ENCODE measurements around the gene VPS4A. TPM values are rescaled to one million over a fixed set of nuclear protein-coding genes. Genes with fewer than 3 reads are reported as not detected.

The VPS4A gene
- total RNA-seq, 1 donor from 2014 or later, result 28.6 TPM

DNA sequence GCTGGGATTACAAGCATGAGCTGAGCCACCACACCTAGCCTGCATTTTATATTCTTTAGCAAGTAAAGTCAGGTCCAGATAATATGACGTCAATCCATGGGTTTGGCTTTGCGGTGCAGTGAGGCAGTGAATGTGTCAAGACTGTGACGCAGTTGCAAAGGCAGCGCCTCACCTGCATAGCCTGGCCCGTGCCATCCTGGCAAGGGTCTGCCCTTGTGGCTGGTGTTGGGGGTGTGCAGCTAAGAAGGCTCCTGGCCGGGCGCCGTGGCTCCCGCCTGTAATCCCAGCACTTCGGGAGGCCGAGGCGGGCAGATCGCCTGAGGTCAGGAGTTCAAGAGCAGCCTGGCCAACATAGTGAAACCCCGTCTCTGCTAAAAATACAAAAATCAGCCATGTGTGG lies 12.3 kb downstream of the VPS4A start:
- ATAC-seq (ENCODE audit: poor library complexity) (no peak), DNase-seq (no peak)
- intact Hi-C loops (cut with DNase I), result no loop called here

DNA sequence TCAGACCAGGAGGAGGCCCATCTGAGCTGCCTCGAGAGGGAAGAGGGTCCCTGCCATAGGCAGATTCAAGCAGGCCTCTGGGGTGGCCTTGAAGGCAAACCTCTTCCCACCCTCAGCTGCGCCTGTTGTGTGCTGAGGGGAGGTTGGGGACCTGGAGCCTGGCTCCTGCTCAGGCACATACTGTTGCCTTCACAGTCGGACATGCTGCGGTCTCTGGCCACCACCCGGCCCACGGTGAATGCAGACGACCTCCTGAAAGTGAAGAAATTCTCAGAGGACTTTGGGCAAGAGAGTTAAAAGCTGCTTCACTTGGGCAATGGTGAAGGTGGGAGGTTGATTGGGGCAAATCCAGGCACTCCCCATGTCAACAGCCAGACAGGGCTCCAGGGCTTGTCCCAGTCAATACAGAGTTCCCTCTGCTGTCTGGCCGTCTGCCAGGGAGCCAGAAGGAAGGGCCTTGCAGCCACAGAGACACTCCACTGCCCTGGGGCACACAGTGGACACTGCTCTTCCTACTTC lies 12.9 kb downstream of the VPS4A start:
- intact Hi-C loops (cut with DNase I), result no loop called here
- DNase-seq, result peak; percentile 80
- peak; percentile 57 for ATAC-seq (ENCODE audit: poor library complexity)

DNA sequence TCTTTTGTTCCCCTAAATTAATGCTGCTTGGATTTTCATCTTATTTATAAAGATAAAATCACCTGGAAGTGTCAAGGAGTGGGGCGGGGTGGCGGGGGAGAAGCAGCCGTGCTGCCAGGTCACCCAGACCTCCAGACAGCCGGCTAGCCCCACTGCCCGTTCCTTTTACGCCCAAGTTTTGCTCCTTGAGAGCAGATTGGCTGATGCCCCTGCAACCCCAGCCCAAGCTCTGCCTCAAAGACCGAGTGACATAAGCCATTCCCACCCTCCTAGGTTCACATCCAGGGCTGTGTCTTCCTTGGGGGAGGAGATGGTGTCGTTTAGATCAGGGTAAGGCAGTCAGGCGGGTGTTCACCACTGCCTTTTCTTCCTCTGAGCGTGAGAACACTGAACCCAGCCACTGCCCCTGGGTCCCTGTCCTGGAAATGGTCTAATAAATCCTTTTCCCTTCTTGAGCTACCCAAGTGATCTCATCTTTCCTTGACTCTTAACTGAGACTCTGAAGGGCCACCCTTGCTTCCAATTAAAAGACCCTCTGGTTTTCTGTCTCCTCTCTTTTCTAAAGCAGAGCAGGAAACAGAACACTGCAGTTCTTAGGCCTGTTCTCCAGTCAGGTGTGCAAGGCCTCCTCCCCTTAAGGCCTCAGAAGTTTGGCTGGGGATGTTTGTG lies 13.6 kb downstream of the VPS4A start:
- intact Hi-C loops (cut with DNase I), result no loop called here
- DNase-seq, result no peak
- no peak for ATAC-seq (ENCODE audit: poor library complexity)

DNA sequence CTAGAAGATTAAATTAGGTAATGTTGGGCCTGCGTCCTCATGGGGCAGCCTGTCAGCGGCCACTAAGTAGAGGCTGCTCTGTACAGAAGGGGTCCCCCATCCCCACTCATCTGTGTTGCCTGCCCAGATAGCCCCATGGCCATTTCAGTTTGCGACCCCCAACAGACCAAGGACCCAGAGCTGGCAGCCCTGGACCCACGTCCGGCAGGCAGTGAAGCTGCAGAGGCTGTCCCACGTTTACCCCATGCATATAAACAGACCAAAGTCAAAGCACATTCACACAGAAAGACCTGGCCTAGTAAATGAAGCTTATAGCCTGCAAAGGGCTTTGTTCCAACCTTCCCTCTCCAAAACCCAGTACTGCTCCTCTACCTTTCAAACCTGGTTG lies 14.6 kb downstream of the VPS4A start:
- no peak for DNase-seq
- intact Hi-C loops (cut with DNase I), result no loop called here
- ATAC-seq (ENCODE audit: poor library complexity), result no peak

DNA sequence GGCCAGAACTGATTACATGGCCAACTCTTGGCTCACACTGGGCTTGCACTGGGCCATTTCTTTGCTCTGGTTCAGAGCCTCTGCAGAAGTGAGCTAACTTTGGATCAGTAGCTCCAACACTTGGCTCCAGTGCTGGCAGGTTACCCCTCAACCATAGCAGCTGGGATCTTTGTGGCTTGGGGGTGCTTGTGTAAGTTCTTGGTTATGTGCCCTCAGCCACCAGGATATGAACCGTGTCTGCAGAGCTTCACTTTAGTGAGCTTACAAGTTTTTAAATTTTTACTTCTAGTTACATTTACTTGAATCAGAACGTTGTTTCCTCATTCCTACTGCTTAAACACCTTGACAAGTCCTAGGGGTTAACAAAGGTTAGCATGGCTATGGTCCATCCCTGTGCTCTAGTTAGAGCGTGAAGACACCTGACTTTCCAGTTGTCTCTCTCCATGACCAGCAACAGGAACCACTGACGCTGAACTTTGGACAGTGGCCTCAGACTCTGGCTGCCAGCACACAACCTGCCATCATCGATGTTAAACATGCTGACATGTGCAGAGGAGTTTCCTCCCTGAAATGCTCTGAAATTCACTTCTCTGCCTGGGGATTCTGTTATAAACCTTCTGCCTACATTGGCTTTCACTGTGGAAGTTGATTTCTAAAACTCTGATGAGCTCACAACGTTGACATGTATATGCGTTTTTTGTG lies 15.2 kb downstream of the VPS4A start:
- intact Hi-C loops (cut with DNase I), result no loop called here
- DNase-seq (no peak), ATAC-seq (ENCODE audit: poor library complexity) (no peak)

DNA sequence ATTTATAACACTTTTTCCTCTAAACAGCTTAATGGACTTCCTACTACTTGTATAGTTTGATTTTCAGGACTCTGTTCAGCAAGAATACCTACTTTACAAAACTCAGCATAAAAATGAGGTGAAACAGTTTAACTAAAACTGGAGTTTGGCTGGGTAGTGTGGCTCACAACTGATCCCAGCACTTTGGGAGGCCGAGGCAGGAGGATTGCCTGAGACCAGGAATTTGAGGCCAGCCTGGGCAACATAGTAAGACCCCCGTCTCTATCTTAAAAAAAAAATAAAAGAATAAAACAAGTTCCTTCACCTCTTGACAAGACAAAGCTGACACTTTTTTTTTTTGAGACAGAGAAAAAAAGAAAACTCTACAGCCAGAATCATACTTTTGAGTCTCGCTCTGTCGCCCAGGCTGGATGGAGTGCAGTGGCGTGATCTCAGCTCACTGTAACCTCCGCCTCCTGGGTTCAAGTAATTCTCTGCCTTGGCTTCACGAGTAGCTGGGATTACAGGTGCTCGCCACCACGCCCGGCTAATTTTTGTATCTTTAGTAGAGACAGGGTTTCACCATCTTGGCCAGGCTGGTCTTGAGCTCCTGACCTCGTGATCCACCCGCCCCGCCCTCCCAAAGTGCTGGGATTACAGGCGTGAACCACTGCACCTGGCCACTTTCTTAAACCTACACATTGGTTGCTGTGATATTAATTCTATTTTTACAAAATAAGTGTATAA lies 16.6 kb downstream of the VPS4A start:
- ATAC-seq (ENCODE audit: poor library complexity) (no peak), DNase-seq (peak; percentile 27)
- intact Hi-C loops (cut with DNase I), result no loop called here

DNA sequence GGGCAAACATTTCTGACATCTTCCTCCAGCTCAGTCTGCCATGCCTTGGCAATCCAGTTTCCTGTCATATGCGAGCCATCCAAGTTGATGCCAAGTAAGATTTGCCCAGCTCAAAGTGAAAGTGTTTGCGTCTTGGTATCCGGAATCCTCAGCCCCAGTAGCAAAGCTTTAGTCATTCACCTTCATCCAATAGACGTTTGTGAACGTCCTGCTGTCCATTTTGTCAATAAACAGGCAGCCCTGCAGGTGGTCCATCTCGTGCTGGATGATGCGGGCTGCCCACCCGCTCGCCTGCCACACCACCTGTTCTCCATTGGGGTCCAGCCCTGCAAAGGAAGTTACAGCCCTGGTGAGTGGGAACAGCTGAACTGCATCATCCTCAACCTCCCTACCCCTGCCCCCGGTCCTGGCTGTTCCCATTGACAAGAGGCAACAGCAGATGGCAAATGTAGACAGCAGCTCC lies 17.7 kb downstream of the VPS4A start:
- peak; percentile 33 for DNase-seq
- no peak for ATAC-seq (ENCODE audit: poor library complexity)
- intact Hi-C loops (cut with DNase I), result no loop called here

DNA sequence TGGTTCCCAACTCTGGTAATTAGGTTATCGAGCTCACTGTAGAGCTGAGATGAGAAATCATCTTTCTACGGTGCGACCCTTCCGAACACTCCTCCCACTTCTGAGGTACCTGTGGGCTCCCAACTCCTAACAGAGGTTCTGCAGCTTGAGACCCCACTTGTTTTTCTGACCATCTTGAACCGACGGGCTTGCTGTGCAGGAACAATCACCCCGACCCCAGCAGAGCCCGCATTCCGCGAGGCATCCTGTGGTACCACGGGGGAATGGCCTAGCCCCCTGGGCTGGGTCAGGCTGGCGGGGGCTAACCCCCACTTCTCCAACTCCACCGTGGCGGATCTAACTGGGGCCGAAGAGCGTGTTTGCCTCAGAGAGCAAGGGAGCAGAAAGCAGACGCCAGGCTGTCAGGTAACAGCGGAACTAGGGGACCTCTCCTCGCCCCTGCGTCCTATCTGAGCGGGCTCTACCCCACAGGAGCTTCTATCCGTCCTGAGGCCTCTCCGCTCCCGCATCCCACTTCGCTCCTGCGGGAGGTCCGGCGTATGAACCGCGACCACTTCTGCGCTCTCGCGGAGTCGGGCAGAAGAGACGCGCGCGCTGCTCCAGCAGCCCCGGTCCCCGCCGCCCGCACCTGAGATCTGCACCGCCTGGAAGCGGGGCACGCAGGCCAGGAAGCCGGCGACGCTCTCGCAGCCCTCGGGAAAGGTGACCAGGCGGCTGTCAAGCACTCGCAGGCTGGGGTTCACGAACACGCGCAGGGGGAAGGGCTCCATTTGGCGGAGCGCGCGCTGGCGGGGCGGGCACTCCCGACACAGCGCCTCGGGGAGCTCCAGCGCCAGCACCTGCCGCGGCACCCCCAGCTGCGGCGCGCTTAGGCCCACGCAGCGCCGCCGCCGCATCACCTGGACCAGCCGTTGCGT lies 18.5 kb downstream of the VPS4A start:
- DNase-seq, result peak; percentile 54
- intact Hi-C loops (cut with DNase I), result no loop called here

DNA sequence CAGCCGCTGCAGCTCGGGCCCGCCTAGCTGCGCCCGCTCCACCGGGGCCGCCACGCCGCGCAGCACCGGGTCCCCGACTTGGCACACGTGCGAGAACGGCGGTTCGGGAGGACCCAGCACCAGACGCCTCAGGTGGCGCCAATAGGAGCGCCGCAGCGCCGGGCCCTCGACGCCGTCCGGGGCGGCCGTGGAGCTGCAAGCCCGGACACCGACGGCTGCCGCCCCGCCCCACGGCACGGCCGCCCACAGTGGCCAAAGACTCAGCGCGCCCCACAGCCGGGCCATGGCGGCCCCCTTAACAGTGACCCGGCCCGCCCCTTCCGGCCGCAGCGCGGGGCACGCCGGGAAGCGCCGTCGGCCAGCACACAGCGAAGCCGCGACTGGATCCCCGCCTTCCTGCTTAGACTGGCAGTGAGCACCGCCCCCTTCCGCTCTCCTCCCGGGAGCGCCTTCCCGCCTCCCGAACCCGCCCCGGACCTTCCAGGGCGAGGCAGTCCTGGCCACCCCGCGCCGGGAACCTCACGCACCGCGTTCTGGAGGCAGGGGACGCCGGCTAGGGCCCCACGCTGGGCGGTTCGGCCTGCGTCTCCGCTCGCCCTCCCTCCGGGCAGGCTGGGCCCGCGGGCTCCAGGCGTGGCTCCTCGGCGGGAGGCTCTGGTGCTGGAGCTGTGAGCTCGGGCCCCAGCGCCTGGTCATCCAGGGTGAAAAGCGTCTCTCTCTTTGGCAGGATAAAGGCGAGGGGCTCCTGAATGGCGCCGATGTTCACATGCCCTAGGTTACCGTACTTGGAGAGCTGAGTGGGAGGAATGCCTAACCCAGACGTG lies 19.3 kb downstream of the VPS4A start, which contains the start of gene PDF:
PDF (minus strand) TSS at position 303 of the 824 bp plus-strand sequence; CDS start at position 285, 18 bp downstream.
- ATAC-seq (ENCODE audit: poor library complexity) (peak; percentile 99), DNase-seq (peak; percentile 96)
- intact Hi-C loops (cut with DNase I), result no loop called here

More for the DNA sequence above, 18.5 kb downstream of the VPS4A start:
- peak; percentile 42 for ATAC-seq (ENCODE audit: poor library complexity)

DNA sequence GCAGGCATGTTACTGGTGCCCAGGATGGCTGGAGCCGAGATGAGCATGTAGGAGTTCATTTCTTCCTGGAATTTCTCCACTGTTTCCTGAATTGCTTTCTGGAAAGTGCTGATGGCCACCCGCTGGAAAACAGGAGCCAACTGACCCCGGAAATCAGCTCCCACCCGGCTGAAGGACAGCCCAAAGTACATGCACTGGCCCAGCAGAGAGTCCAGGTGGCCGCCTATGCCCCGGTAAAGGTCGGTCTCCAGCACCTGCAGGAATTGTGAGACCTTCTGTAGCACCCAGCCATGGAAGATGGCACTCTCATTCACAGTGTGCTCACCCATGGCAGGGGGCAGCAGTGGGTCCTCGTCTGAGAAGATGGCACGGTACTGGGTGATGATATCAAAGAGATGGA lies 23.5 kb downstream of the VPS4A start:
- DNase-seq (no peak), ATAC-seq (ENCODE audit: poor library complexity) (no peak)
- intact Hi-C loops (cut with DNase I), result no loop called here

DNA sequence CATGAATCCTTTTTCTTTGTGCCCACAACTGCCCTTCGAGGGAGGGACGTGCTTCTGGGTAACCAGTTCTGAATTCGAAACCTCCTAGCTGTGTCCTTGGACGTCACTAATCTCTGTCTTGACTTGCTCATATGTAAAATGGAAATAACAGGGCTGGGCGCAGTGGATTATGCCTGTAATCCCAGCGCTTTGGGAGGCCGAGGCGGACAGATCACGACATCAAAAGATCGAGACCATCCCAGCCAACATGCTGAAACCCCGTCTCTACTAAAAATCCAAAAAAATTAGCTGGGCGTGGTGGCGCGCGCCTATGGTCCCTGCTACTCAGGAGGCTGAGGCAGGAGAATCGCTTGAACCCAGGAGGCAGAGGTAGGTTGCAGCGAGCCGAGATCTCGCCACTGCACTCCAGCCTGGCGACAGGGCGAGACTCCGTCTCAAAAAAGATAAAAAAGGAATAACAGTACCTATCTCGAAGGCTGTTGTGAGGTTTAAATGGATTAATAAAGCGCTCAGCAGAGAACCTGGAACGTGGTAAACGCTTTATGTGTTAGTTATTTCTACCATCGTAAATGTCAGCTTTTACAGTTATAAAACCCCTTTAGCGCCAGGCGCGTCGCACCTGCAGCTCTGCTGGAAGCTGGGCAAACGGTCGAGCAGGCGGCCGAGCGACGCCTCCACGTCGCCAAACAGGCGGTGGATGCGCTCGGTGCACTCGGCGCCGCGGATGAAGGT lies 27.6 kb downstream of the VPS4A start:
- DNase-seq (no peak), ATAC-seq (ENCODE audit: poor library complexity) (no peak)
- intact Hi-C loops (cut with DNase I), result no loop called here

DNA sequence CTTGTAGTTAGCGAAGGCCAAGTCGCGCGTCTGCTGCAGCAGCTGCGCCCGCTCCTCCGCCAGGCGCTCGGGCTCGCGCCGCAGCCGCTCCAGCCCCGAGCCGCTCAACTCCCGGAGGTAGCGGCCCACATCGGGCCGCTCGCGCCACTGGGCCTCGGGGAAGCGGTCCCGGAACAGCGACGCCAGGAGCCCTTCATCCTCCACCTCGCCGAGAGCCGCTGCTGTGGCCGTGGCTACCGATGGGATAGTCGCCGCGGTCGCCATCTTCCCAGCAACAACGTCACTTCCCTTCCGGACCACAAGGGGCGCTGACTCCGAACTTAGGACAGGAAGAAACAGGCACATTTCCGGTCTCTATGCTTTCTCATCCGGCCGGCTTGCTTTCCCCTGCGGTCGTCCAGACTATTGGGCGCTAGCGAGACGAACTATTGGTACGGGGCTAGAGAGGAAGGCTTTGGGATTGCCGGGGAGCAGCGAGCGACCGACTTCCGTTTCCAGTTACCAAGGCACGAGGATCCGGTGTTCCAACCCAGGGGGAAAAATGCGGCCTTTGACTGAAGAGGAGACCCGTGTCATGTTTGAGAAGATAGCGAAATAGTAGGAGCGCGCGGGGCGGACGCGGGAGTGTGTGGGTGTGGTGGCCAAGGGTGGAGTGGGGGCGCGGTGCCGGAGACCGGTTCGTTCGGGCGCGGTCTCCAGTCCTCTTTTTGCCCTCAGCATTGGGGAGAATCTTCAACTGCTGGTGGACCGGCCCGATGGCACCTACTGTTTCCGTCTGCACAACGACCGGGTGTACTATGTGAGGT lies 28.3 kb downstream of the VPS4A start, which contains the start of the genes COG8 and NIP7:
COG8 (minus strand) TSS at position 276 of the 806 bp plus-strand sequence; CDS start at position 264, 12 bp downstream.
NIP7 (plus strand) TSS at position 484 of the 806 bp plus-strand sequence; CDS start at position 542, 58 bp downstream.
- ATAC-seq (ENCODE audit: poor library complexity) (peak; percentile 99), DNase-seq (peak; percentile 97)
- intact Hi-C loops (cut with DNase I), result no loop called here

DNA sequence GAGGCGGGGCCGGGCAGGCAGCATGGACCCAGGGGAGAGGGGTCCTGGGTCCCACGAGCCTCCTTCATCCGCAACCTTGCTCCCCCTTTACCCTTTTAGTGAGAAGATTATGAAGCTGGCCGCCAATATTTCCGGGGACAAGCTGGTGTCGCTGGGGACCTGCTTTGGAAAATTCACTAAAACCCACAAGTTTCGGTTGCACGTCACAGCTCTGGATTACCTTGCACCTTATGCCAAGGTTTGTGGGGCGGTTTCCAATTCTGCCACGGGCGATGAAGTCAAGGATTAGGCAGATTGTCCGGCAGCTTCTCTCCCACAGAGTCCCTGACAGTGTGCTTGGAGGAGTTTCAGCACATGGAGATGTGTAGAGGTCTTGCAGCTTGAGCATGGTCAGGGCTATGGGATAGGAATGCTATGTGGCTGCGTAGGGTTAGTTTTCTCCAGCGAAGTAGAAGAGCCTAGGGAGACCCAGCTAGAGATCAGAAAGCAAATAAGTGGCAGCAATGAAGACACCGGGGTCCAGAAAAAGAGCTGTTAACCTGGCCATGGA lies 29.0 kb downstream of the VPS4A start:
- DNase-seq (no peak), ATAC-seq (ENCODE audit: poor library complexity) (no peak)
- intact Hi-C loops (cut with DNase I), result no loop called here

DNA sequence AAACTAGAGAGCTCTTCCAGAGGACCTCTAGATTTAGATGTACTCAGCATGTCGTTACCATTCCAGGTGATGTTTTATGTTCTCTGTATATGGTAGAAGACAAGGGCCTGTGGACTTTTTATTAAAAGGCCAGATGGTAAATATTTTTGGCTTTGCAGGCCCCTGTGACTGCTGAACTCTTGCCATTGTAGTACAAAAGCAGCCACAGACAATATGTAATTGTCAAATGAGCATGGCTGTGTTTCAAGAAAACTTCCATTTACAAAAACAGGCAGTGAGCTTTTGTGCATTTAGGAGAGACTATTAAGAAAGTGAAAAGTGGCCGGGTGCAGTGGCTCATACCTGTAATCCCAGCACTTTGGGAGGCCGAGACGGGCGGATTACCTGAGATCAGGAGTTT lies 33.0 kb downstream of the VPS4A start:
- no peak for DNase-seq
- intact Hi-C loops (cut with DNase I), result no loop called here

DNA sequence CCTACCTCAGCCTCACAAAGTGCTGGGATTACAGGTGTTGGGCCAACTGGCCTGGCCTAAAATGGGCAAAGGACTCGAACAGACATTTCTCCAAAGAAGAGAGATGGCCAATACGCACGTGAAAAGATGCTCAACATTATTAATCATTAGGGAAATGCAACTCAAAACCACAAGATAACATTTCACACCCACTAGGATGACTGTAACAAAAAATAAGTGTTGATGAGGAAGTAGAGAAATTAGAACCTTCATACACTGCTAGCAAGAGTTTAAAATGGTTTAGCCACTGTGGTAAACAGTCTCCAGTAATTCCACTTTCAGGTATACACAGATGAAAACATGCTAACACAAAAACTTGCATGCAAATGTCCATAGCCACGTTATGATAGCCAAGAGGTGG lies 34.8 kb downstream of the VPS4A start:
- DNase-seq, result no peak
- ATAC-seq (ENCODE audit: poor library complexity), result no peak
- intact Hi-C loops (cut with DNase I), result no loop called here

More for the DNA sequence above, 33.0 kb downstream of the VPS4A start:
- ATAC-seq (ENCODE audit: poor library complexity), result no peak

DNA sequence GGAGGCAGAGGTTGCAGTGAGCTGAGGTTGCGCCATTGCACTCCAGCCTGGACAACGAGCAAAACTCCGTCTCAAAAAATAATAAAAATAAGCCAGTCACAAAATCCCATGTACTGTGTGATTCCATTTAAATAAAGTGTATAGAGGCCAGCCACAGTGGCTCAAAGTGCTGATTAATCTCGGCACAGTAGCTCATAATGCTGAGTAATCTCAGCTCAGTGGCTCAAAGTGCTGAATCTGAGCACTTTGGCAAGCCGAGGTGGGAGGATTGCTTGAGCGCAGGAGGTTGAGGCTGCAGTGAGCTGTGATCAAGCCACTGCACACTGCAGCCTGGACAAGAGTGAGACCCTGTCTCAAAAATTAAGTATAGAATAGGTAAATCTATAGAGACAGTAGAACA lies 35.5 kb downstream of the VPS4A start:
- intact Hi-C loops (cut with DNase I), result no loop called here
- ATAC-seq (ENCODE audit: poor library complexity) (no peak), DNase-seq (no peak)
